AG04450 (cell line): ENCODE measurements around the gene ARHGAP45. TPM values are rescaled to one million over a fixed set of nuclear protein-coding genes. Genes with fewer than 3 reads are reported as not detected.

Source experiments
- CTCF ChIA-PET: fragments of 300-600, 350-600 bp; formaldehyde crosslinking; extraction: SDS; loops from one replicate; lab custom pipeline; 2022; ENCODE audit warnings: antibody characterized with exemption, inconsistent platforms; lab: Charles Lee
- POLR2A ChIA-PET: fragments of 350-600 bp; formaldehyde crosslinking; extraction: SDS; loops from one replicate; lab custom pipeline; 2021; ENCODE audit warnings: antibody characterized with exemption, inconsistent platforms; lab: Yijun Ruan, JAX
- DNase-seq: peaks from one replicate; pipeline ENCODE4 v3.0.0-alpha.2; 2011; ENCODE audit warnings: low read depth, low spot score
- H3K27ac ChIP-seq: one replicate; pipeline ENCODE4 v1.5.1; 2012; ENCODE audit warnings: low read depth, low read length, control low read depth
- H3K27me3 ChIP-seq: one replicate; pipeline ENCODE4 v1.6.0; 2012; ENCODE audit warnings: low read length; ENCODE audit not compliant: control insufficient read depth, insufficient read depth
- H3K4me3 ChIP-seq: 2 replicates; pipeline ENCODE4 v1.5.1; 2011; ENCODE audit warnings: mild to moderate bottlenecking, low read depth, low read length, control low read depth
- H3K9me3 ChIP-seq: 2 replicates; pipeline ENCODE4 v1.5.1; 2012; ENCODE audit warnings: low read length; ENCODE audit not compliant: control insufficient read depth, insufficient read depth
- CTCF ChIP-seq: IDR thresholded peaks from 2 replicates; pipeline ENCODE4 v1.5.1; 2011; ENCODE audit warnings: low read depth, low read length, control low read depth, inconsistent platforms
- polyA plus RNA-seq: library from polyadenylated mRNA; depleted of rRNA; stranded (reverse); fragments of >200 nt; gene quantifications from 2 replicates; pipeline ENCODE4 v1.2.3, GENCODE V29; 2011

Gene ARHGAP45
- polyA plus RNA-seq, 1 experiment, result 0.36 TPM

GRCh38 chr19:1081301-1082164 is 14.6 kb downstream of the ARHGAP45 start:
- POLR2A ChIA-PET, result interaction anchor here (0.9 to 1.3 kb wide), 4 partner anchors 21 to 188 kb away, joined by 3 to 5 read pairs (median 4); partner anchors contain the start of genes ABCA7 and CIRBP
- CTCF ChIA-PET, result no interaction called here
- no peak for DNase-seq

GRCh38 chr19:1082165-1082927 is 15.4 kb downstream of the ARHGAP45 start:
- Histone ChIP-seq H3K4me3 (no peak overlapping the region), H3K27me3 (no peaks in the 10 kb centered on the region), H3K27ac (no peak overlapping the region), H3K9me3 (peaks cover 25% of the 10 kb centered on the region; the same call in 1 of the 2 replicates)
- ChIA-PET POLR2A (interaction anchor here (0.8 to 1.0 kb wide), 4 partner anchors 22 to 43 kb away, joined by 3 to 5 read pairs (median 4); partner anchors contain the start of gene ABCA7), CTCF (no interaction called here)
- no peak for DNase-seq
- no peak for TF ChIP-seq CTCF

More at GRCh38 chr19:1081301-1082164, 14.6 kb downstream of the ARHGAP45 start:
- TF ChIP-seq CTCF, result no peak
- no peak overlapping the region for H3K27ac ChIP-seq
- H3K4me3 ChIP-seq, result no peak overlapping the region
- H3K9me3 ChIP-seq, result peaks cover 25% of the 10 kb centered on the region; the same call in 1 of the 2 replicates
- H3K27me3 ChIP-seq, result no peaks in the 10 kb centered on the region

- no peak overlapping the region for H3K4me3 ChIP-seq
- no peaks in the 10 kb centered on the region for H3K27me3 ChIP-seq
- H3K9me3 ChIP-seq, result peaks cover 25% of the 10 kb centered on the region; the same call in 1 of the 2 replicates
- ChIA-PET CTCF (interaction anchor here (0.6 to 1.0 kb wide), 2 partner anchors 8 to 19 kb away, joined by 3 to 4 read pairs; no protein-coding TSS in a partner anchor), POLR2A (interaction anchor here (0.8 to 1.0 kb wide), 4 partner anchors 21 to 44 kb away, joined by 3 to 5 read pairs (median 4); partner anchors contain the start of gene ABCA7)
- no peak overlapping the region for H3K27ac ChIP-seq
- no peak for TF ChIP-seq CTCF
- DNase-seq, result no peak
Observed at GRCh38 chr19:1082928-1083816, 16.2 kb downstream of the ARHGAP45 start.

- TF ChIP-seq CTCF, result no peak
- ChIA-PET CTCF (interaction anchor here (1.0 kb wide), 1 partner anchor 9 kb away, joined by 3 read pairs; no protein-coding TSS in a partner anchor), POLR2A (interaction anchor here (1.1 to 3.2 kb wide), 3 partner anchors 9 to 20 kb away, joined by 3 to 10 read pairs (median 4); partner anchors contain the start of gene GPX4)
- Histone ChIP-seq H3K27me3 (no peaks in the 10 kb centered on the region), H3K9me3 (peaks cover 25% of the 10 kb centered on the region; the same call in 1 of the 2 replicates), H3K4me3 (no peak overlapping the region), H3K27ac (no peak overlapping the region)
- no peak for DNase-seq
Observed at GRCh38 chr19:1084024-1084868, 17.3 kb downstream of the ARHGAP45 start.
